ENCODE results near the gene SGSM2. TPM values are rescaled to one million over a fixed set of nuclear protein-coding genes. Genes with fewer than 3 reads are reported as not detected.
"Not testable (repeated sequence)": the region's sequence is repeated elsewhere in the genome, so short reads cannot be mapped to it uniquely, and the experiment has no call there.

SGSM2 gene
- total and polyA plus RNA-seq, 8 donors = 31.2 to 224 (median 56.0) TPM

GRCh38 chr17:2304931-2305330 lies 32.4 kb upstream of the SGSM2 start:
- TF ChIP-seq CTCF (IDR thresholded peaks at IDR 0.05) (no peak), POLR2A (IDR thresholded peaks at IDR 0.05) (no peak), EP300 (IDR thresholded peaks at IDR 0.05) (no peak), POLR2AphosphoS5 (IDR thresholded peaks at IDR 0.05) (no peak)
- peaks cover 0 to 6% (median 5%) of the 10 kb centered on the region in 4 donors for H3K36me3 ChIP-seq
- peaks cover 19 to 47% (median 36%) of the 10 kb centered on the region in 4 donors for H3K4me1 ChIP-seq
- 86 to 94% (median 92%) methylated on average over 4 of the region's 4 CpGs for WGBS, 5 donors
- no peak for DNase-seq
- no peaks in the 10 kb centered on the region for H3K9me3 ChIP-seq
- no peaks in the 10 kb centered on the region for H3K27me3 ChIP-seq
- H3K27ac ChIP-seq = no peak overlapping the region
- intact Hi-C loops (cut with DNase I; ENCODE audit: low total_unique reads) = no loop called here
- no peak overlapping the region for H3K4me3 ChIP-seq

GRCh38 chr17:2309338-2310154 lies 27.8 kb upstream of the SGSM2 start:
- no peak for DNase-seq
- Histone ChIP-seq H3K4me1 (peaks cover 0 to 17% (median 11%) of the 10 kb centered on the region in 4 donors), H3K4me3 (no peak overlapping the region), H3K9me3 (no peaks in the 10 kb centered on the region), H3K36me3 (peaks cover 0 to 5% (median 0%) of the 10 kb centered on the region in 4 donors), H3K27me3 (no peaks in the 10 kb centered on the region), H3K27ac (no peak overlapping the region)
- TF ChIP-seq POLR2AphosphoS5 (IDR thresholded peaks at IDR 0.05) (no peak), EP300 (IDR thresholded peaks at IDR 0.05) (no peak), POLR2A (IDR thresholded peaks at IDR 0.05) (no peak), CTCF (IDR thresholded peaks at IDR 0.05) (no peak)
- WGBS, 5 donors = 60 to 65% (median 61%) methylated on average over 6 of the region's 6 CpGs
- intact Hi-C loops (cut with DNase I; ENCODE audit: low total_unique reads) = no loop called here

GRCh38 chr17:2312736-2313135 lies 24.6 kb upstream of the SGSM2 start:
- WGBS, 5 donors = 90 to 99% (median 97%) methylated on average over 5 of the region's 5 CpGs

GRCh38 chr17:2316916-2317205 lies 20.4 kb upstream of the SGSM2 start:
- H3K4me3 ChIP-seq; H3K4me1 ChIP-seq; H3K27ac ChIP-seq; DNase-seq; intact Hi-C loops (cut with DNase I; ENCODE audit: low total_unique reads); H3K9me3 ChIP-seq; H3K27me3 ChIP-seq: not testable (repeated sequence)
- WGBS, 5 donors = 82 to 87% (median 84%) methylated on average over 7 of the region's 7 CpGs
- H3K36me3 ChIP-seq = peaks cover 0 to 33% (median 19%) of the 10 kb centered on the region in 4 donors

More at GRCh38 chr17:2312736-2313135, 24.6 kb upstream of the SGSM2 start:
- no peak for DNase-seq
- TF ChIP-seq POLR2AphosphoS5 (IDR thresholded peaks at IDR 0.05) (no peak), POLR2A (IDR thresholded peaks at IDR 0.05) (no peak), CTCF (IDR thresholded peaks at IDR 0.05) (no peak), EP300 (IDR thresholded peaks at IDR 0.05) (no peak)
- Histone ChIP-seq H3K27ac (no peak overlapping the region), H3K4me3 (no peak overlapping the region), H3K9me3 (no peaks in the 10 kb centered on the region), H3K27me3 (no peaks in the 10 kb centered on the region), H3K36me3 (peaks cover 0 to 6% (median 2%) of the 10 kb centered on the region in 4 donors), H3K4me1 (peaks cover 0 to 10% (median 5%) of the 10 kb centered on the region in 4 donors)
- intact Hi-C loops (cut with DNase I; ENCODE audit: low total_unique reads) = no loop called here

- Histone ChIP-seq H3K36me3 (peaks cover 3 to 42% (median 28%) of the 10 kb centered on the region in 4 donors), H3K4me3 (no peak overlapping the region), H3K27me3 (no peaks in the 10 kb centered on the region), H3K4me1 (no peaks in the 10 kb centered on the region), H3K27ac (no peak overlapping the region), H3K9me3 (no peaks in the 10 kb centered on the region)
- 84 to 96% (median 91%) methylated on average over 3 of the region's 3 CpGs for WGBS, 5 donors
- TF ChIP-seq POLR2AphosphoS5 (IDR thresholded peaks at IDR 0.05) (no peak), EP300 (IDR thresholded peaks at IDR 0.05) (no peak), POLR2A (IDR thresholded peaks at IDR 0.05) (no peak), CTCF (IDR thresholded peaks at IDR 0.05) (no peak)
- intact Hi-C loops (cut with DNase I; ENCODE audit: low total_unique reads) = no loop called here
- no peak for DNase-seq
These were observed 19.5 kb upstream of the SGSM2 start for GRCh38 chr17:2317796-2318195.

Data from stomach (tissue), 9 donors.